HG03103 (cell line): ENCODE measurements around the gene GRN.
A peak's percentile ranks its signal among the peaks of the same experiment; 100 is the strongest.
"Not testable (repeated sequence)": the region's sequence is repeated elsewhere in the genome, so short reads cannot be mapped to it uniquely, and the experiment has no call there.

Source experiments
- ATAC-seq: cut with Tn5 transposase; IDR thresholded peaks from one replicate; pipeline ENCODE4 v1.9.1; 2021; ENCODE audit warnings: low read depth; ENCODE audit not compliant: unreplicated experiment

Gene GRN

GRCh38 chr17:44378171-44378705 is 33.1 kb downstream of the GRN start:
- ATAC-seq = no peak

DNA sequence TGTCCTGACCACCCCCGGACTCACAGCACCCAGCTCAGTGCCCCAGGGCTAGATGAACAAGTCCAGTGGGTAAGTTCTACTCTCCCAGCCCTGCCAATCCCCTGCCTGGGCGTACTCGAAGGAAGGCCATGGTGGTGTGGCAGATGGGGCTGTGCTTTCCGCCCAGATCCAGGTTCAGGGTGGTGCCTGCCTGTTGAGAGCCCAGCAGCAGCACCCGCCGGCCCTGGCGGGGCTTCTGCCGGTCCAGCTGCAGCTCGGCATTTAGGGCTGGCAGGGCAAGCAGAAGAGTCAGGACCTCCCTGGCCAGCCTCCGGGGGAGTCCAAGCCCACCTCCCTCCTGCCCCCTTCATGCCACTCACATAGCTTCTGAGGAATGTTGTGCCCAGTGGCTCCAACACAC is 34.8 kb downstream of the GRN start:
- no peak for ATAC-seq

- ATAC-seq = no peak
These were observed 35.7 kb downstream of the GRN start for GRCh38 chr17:44380767-44381166.

GRCh38 chr17:44381810-44382305 is 36.8 kb downstream of the GRN start:
- ATAC-seq = no peak

- no peak for ATAC-seq
These were observed 37.8 kb downstream of the GRN start for GRCh38 chr17:44382917-44383316.

DNA sequence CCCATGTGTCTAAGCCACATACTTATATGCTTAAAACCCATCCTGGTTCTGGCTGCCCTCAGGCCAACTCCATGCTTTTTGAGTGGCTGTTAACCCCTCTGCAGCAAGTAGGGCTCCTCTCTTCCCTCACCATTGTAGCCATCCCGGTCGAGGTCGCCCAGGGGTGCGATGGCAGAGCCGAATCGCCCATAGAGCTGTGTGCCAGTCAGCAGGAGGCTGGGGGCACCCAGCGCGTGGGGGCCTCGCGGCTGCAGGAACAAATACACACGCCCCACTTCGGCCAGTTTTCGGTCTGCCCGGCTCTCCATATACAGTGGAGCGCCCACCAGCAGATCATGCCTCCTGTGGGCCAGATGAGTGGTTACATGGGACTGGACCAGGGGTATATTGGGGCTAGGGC is 38.3 kb downstream of the GRN start:
- ATAC-seq = no peak

DNA sequence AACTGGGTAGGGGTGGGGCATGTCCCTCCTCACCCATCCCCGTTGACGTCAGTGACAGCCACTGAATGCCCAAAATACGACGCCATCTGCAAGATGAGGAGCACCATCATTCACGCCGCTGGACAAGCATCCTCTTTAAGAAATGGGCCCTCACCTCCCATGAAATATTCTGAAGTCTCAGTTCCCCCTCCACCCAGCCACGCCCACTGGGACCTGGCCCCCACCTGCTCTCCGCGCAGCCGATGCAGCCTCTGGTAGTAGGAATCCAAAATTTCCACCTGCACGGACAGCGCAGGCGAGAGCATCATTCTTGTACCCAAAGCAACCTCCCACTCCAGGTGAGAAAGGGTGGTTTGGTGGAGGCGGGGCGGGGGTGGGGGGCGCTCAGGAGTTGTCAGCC is 38.8 kb downstream of the GRN start:
- no peak for ATAC-seq

DNA sequence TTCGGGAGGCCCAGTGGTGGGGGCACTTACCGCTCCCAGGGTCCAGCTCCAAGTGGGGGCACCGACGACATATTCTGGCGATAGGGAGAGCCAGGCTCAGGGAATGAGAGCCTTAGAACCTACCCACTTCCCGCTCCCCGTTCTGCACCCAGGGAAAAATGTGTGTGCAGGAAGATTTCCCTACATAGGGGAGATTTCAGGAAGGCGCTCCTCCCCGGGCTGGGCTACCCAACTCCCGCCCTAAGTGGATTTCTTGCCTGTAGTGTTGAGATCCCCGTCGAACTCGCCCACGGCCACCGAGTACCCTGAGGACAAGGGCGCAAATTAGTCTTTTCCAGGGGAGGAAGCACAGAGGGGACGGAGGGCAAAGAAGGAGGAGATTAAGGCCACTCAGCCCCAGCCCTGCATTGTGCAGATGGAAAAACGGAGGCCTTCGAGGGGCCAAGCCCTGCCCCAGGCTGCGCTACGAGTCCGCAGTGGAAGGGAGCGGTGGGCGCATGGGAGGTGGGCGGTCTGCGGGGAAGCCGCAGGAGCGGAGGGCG is 39.2 kb downstream of the GRN start:
- no peak for ATAC-seq

DNA sequence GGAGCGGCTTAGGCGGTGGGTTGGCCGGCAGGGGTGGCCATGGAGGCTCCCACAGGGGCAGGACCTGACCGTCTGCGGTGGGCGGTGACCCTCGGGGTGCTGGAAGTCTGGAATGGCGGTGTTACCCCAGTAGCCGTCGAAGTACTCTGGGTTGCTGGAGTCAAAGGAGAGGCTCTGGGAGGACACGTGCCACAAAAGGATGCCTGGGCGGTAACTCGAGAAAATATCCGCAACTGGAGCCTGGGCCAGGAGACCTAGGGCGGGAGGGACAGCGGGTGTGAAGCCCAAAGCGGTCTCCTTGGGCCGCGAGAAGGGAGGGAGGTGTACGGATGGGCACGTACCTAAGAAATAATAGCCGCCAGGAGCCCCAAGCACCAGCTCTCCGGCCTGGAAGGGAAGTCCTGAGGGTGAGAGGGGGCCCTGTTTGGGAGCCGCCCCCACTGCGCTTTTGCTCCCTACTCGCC is 39.8 kb downstream of the GRN start:
- no peak for ATAC-seq

DNA sequence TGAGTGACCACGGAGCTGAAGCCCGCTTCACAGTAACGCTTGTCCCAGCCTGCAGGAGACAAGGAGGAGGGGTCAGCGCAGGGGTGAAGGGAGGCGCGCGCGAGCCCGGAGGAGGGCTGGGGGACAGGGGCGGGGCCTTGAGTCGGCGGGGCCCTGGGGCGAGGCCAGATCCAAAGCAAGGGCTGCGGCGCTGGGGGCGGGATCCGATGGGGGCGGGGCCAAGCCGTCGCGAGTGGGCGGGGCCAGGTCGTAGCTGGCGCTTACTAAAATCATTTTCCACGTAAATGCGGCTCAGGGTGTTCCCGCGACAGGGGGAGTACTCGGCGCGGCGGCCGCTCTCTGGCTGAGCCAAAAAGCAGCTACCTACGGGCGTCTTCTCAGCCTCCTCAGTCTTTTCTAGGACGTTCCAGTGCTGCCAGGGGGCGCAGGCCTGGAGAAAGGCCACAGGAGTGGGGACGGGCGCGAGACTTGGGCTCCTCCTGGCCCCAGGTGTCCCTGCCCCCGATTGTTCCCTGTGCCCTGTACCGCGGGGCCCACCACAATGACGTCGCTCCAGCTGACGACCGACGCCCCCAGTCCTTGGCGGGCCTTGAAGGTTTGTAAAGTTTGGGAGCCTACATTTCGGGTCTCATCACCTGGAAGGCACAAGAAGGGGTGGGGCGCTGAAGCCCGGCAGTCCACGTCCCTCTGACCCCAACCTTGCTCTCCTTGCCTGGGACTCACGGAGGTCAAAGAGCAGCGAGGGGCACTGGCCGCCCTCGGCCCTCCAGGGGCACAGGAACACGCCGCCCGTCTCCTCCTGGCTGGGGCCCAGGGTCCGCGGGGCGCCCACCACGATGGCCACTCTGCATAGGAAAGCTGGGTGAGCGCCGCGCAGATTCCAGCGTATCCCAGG is 40.4 kb downstream of the GRN start:
- ATAC-seq = peak; percentile 49

- no peak for ATAC-seq
These were observed 41.1 kb downstream of the GRN start for GRCh38 chr17:44386182-44386525.

- ATAC-seq = no peak
These were observed 42.7 kb downstream of the GRN start for GRCh38 chr17:44387804-44388203.

DNA sequence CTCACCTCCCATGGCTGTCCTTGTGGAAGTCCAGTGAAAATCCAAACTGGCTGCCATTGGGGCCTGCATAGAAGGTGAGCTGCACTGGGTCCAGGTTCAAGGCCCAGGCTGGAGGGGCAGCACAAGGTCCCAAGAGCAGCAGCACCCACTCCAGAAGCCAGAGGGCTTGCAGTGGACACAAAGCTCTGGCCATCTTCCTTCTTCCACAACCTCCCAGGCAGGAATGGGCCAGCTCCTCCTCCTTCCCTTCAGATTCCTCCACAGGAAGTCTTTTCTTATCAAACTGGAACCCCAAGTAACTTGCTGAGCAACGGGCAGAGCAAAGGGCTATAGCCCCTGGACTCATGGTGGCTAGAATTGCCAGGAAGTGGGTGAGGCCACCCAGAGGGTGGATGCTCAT is 44.2 kb downstream of the GRN start, which contains the start of gene ITGA2B:
Gene ITGA2B, minus strand, starts transcription at position 369 of the 400 bp plus-strand sequence. Its CDS starts 176 bp downstream, at position 193.
- no peak for ATAC-seq

DNA sequence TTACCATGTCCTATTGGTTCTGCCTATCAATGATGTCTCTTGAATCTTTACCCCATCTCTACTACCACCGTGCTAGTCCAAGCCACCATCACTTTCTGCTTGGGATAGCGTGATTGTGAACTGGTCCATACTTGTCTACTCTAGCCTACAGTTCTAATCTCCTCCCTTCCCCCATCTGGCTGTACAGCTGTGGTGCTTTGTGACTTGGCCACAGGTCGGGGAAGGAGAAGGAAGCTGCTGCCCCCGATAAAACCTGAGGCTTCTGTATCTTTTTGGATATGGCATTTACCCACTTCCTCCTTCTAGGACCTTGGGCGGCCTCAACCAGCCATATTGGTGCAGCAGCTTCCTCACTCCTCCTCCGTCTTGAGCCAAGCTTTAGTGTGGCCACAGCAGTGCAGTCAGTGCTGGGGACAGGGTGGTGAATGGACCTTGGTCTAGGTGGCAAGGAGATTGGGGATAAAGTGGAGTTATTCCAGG is 44.7 kb downstream of the GRN start:
- ATAC-seq = no peak

- ATAC-seq = no peak
These were observed 45.3 kb downstream of the GRN start for GRCh38 chr17:44390250-44390870.

DNA sequence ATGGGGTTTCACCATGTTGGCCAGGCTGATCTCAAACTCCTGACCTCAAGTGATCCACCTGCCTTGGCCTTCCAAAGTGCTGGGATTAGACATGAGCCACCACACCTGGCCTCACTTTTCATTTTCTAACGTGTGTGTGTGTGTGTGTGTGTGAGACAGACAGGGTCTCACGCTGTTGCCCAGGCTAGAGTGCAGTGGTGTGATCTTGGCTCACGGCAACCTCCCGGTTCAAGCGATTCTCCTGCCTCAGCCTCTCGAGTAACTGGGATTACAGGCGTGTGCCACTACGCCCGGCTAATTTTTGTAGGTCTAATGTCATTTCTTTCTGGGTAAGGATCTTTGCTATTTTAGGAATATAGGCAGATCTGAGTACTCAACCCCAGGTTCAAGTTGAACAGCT is 49.0 kb downstream of the GRN start:
- ATAC-seq = not testable (repeated sequence)

- no peak for ATAC-seq
These were observed 49.7 kb downstream of the GRN start for GRCh38 chr17:44394833-44395232.

GRCh38 chr17:44396946-44397345 is 51.8 kb downstream of the GRN start:
- no peak for ATAC-seq

DNA sequence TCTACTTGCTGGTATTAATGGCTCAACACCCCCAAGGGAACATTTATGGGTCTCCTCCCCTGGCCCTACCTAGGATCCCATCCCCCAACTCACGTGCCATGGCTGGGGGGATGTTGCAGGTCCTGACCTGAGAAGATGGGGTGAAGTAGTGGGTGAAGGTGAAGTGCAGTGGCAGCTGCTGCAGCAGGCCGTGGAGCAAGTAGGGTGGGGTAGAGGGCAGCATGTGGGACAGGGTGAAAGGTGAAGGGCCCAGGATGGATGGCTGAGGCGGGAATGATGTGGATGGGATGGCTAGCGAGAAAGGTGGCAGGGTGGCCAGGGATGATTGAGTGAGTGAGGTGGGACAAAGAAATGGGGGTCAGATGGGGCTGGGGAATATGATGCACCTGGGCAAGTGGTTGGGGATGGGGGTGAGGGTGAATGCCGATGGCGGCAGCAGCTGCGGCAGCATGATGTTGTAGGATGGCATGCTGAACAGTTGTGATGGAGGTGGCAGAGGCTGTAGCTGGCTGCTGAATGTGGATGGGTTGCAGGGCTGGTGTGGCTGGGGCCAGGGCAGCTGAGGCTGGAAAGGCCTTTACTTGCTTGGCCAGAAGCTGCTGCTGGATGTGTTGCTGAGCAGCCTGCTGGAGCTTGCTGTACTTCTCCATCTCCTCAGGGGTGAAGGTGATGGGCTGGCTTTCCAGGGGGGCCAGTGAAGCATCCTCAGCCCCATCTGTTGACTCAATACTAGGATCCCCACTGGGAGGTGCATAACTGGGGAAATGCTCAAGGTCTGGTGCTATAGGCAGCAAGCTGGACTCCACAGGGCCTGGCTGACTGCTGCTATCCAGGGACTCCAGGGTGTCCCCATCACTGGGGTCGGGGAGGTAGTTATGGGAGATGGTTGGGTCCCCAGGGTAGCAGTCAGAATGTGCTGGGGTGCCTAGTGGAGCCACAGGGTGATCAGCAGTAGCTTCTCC is 52.7 kb downstream of the GRN start:
- ATAC-seq = no peak
